ENCODE data around the gene SPO11. TPM values are rescaled to one million over a fixed set of nuclear protein-coding genes. Genes with fewer than 3 reads are reported as not detected.
A peak's percentile ranks its signal among the peaks of the same experiment; 100 is the strongest.

SPO11 gene
- total RNA-seq, 2 experiments from 2014 or later, result not detected

DNA sequence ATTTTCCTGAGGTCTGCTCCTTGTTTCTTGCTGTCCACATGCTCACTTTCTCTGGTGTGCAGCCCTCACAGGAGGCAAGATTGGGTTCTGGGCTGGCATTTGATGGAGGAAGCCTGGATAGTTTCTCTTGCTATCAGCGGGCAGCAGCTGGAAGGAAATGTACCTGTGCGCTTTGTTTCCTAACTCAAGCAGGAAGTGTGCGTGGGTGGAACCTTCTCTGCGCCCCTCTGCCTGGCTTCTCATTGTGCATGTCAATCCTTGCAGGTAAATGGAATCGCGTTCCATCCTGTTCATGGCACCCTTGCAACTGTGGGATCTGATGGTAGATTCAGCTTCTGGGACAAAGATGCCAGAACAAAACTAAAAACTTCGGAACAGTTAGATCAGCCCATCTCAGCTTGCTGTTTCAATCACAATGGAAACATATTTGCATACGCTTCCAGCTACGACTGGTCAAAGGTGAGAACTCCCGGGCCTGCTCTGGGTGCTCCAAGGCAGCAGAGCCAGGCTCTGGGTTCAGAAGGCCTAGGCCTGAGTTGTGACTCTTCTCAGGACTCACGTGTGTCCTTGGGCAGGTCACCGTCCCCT is 44.8 kb downstream of the SPO11 start:
- DNase-seq, result peak in 1 of 14 experiments; percentile 26
- Mint-ChIP-seq H3K36me3 (ENCODE audit: low read depth) (peaks cover 97% of the 10 kb centered on the region), H3K9me3 (no peaks in the 10 kb centered on the region), H3K4me1 (ENCODE audit: low read depth) (peaks cover 30% of the 10 kb centered on the region), H3K4me3 (no peak overlapping the region), H3K27ac (peak overlapping the region; percentile 62), H3K27me3 (no peaks in the 10 kb centered on the region)
- no peaks in the 10 kb centered on the region for H3K9me3 ChIP-seq (ENCODE audit: control insufficient read depth in 1 of 2, insufficient read depth in 1 of 2, low read length in 2 of 2)
- TF ChIP-seq, protein P1, sequence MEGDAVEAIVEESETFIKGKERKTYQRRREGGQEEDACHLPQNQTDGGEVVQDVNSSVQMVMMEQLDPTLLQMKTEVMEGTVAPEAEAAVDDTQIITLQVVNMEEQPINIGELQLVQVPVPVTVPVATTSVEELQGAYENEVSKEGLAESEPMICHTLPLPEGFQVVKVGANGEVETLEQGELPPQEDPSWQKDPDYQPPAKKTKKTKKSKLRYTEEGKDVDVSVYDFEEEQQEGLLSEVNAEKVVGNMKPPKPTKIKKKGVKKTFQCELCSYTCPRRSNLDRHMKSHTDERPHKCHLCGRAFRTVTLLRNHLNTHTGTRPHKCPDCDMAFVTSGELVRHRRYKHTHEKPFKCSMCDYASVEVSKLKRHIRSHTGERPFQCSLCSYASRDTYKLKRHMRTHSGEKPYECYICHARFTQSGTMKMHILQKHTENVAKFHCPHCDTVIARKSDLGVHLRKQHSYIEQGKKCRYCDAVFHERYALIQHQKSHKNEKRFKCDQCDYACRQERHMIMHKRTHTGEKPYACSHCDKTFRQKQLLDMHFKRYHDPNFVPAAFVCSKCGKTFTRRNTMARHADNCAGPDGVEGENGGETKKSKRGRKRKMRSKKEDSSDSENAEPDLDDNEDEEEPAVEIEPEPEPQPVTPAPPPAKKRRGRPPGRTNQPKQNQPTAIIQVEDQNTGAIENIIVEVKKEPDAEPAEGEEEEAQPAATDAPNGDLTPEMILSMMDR (IDR thresholded peaks at IDR 0.05), result no peak
- intact Hi-C loops (cut with DNase I, micrococcal nuclease), result no loop called here
- H3K27me3 ChIP-seq (ENCODE audit: control insufficient read depth in 1 of 2, insufficient read depth in 2 of 2, low read length in 2 of 2), result no peaks in the 10 kb centered on the region
- H3K36me3 ChIP-seq (ENCODE audit: insufficient read depth, low read length), result peaks cover 89% of the 10 kb centered on the region
- peak; percentile 59 for ATAC-seq (ENCODE audit: poor library complexity)
- H3K4me1 ChIP-seq (ENCODE audit: insufficient read depth, low read length), result peaks cover 11% of the 10 kb centered on the region
- H3K27ac ChIP-seq (ENCODE audit: low read depth in 1 of 2, low read length in 2 of 2), result no peak overlapping the region
- ChIA-PET POLR2A (interaction anchor here (1.0 to 1.7 kb wide), 2 partner anchors 24 to 58 kb away, joined by 3 to 5 read pairs; no protein-coding TSS in a partner anchor), CTCF (no interaction called here)
- no peak overlapping the region for H3K4me3 ChIP-seq (ENCODE audit: low read length)

DNA sequence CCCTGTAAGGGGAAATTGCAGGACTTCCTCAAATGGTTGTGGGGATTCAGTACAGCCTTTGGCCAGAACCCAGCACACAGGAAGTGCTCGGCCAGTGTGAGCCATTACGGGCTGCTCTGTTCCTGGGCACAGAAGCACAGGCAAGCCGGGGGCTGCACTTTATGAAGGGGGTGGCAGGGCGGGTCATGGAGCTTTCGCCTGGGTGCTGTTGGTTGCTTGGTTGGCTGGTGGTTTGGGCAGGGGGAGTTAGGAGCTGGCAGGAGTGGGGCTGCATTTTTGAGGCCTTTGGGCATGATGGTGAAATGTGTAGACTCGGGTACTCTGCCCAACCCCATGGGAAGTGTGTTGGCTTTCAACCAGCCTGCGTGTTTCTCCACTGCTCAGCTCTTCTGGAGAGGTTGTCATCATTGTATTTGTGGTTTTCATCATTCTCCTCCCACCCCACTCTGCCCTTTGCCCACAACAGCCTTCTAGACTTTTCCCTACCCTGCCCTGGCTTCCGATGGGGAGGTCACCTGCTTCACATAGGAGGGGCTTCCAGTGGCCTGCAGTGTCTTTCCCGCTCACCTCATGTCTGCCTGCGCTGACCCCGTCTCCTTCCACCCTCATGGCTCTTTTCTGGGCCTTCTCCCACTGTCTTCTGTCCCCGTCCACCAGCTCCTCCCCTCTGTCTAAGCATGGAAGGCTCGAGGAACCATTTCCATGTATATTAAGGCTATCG is 45.5 kb downstream of the SPO11 start:
- Histone ChIP-seq H3K27me3 (ENCODE audit: control insufficient read depth in 1 of 2, insufficient read depth in 2 of 2, low read length in 2 of 2) (no peaks in the 10 kb centered on the region), H3K4me3 (ENCODE audit: low read length) (peak overlapping the region; percentile 12), H3K9me3 (ENCODE audit: control insufficient read depth in 1 of 2, insufficient read depth in 1 of 2, low read length in 2 of 2) (no peaks in the 10 kb centered on the region), H3K36me3 (ENCODE audit: insufficient read depth, low read length) (peaks cover 86% of the 10 kb centered on the region), H3K27ac (ENCODE audit: low read depth in 1 of 2, low read length in 2 of 2) (no peak overlapping the region), H3K4me1 (ENCODE audit: insufficient read depth, low read length) (peaks cover 11% of the 10 kb centered on the region)
- Mint-ChIP-seq H3K9me3 (no peaks in the 10 kb centered on the region), H3K36me3 (ENCODE audit: low read depth) (peaks cover 97% of the 10 kb centered on the region), H3K4me3 (no peak overlapping the region), H3K27me3 (no peaks in the 10 kb centered on the region), H3K27ac (peak overlapping the region; percentile 62), H3K4me1 (ENCODE audit: low read depth) (peaks cover 35% of the 10 kb centered on the region)
- TF ChIP-seq, protein P1 (IDR thresholded peaks at IDR 0.05), result no peak
- ChIA-PET CTCF (no interaction called here), POLR2A (interaction anchor here (1.0 to 1.7 kb wide), 3 partner anchors 17 to 58 kb away, joined by 3 to 5 read pairs (median 4); no protein-coding TSS in a partner anchor)
- intact Hi-C loops (cut with DNase I, micrococcal nuclease), result no loop called here
- DNase-seq (peak in 2 of 14 experiments; percentile 57 to 64), ATAC-seq (ENCODE audit: poor library complexity) (no peak)

DNA sequence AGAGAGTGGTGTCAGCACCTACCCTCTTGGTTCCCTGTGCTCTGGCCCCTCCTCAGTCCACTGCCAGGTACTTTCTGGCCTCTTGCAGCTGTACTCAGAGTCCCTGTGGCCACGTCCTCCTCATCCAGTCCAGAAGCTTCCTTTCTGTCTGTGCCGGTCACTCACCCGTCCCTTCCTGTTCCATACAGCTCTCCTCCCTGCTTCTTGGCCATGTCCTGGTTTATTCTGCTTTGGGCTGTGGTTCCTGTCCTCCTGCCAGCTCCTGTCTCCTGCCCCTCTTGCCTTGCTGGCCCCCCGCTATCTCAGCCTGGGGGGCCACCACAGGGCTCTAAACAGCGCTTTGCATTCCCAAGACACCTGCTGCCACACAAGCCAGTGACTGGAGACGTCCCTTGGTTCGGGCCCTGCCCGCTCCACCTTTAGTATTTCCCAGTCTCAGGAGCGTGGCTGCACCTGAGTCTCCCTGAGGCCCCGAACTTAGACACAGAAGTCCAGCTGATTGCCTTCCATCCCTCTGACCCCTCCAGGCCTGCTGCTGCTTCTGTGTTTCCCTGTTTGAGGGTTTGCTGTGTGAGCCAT is 46.1 kb downstream of the SPO11 start:
- POLR2A ChIA-PET, result interaction anchor here (1.2 to 1.7 kb wide), 2 partner anchors 16 to 22 kb away, joined by 4 to 5 read pairs; no protein-coding TSS in a partner anchor
- peaks cover 92% of the 10 kb centered on the region for H3K36me3 Mint-ChIP-seq (ENCODE audit: low read depth)

More for the DNA sequence above, 46.1 kb downstream of the SPO11 start:
- DNase-seq (no peak), ATAC-seq (ENCODE audit: poor library complexity) (no peak)
- H3K27me3 ChIP-seq (ENCODE audit: control insufficient read depth in 1 of 2, insufficient read depth in 2 of 2, low read length in 2 of 2), result no peaks in the 10 kb centered on the region
- TF ChIP-seq, protein P1 (IDR thresholded peaks at IDR 0.05), result no peak
- peak overlapping the region; percentile 62 for H3K27ac Mint-ChIP-seq
- H3K4me3 ChIP-seq (ENCODE audit: low read length), result no peak overlapping the region
- H3K4me1 ChIP-seq (ENCODE audit: insufficient read depth, low read length), result peaks cover 11% of the 10 kb centered on the region
- peaks cover 85% of the 10 kb centered on the region for H3K36me3 ChIP-seq (ENCODE audit: insufficient read depth, low read length)
- no peaks in the 10 kb centered on the region for H3K9me3 Mint-ChIP-seq
- no peaks in the 10 kb centered on the region for H3K9me3 ChIP-seq (ENCODE audit: control insufficient read depth in 1 of 2, insufficient read depth in 1 of 2, low read length in 2 of 2)
- H3K4me1 Mint-ChIP-seq (ENCODE audit: low read depth), result peaks cover 35% of the 10 kb centered on the region
- no peaks in the 10 kb centered on the region for H3K27me3 Mint-ChIP-seq
- no peak overlapping the region for H3K27ac ChIP-seq (ENCODE audit: low read depth in 1 of 2, low read length in 2 of 2)
- CTCF ChIA-PET, result no interaction called here
- intact Hi-C loops (cut with DNase I, micrococcal nuclease), result no loop called here
- no peak overlapping the region for H3K4me3 Mint-ChIP-seq

All from CD4-positive, alpha-beta T cell (primary cell).